Measurements from ENCODE around the gene BRICD5.

GRCh38 chr16:2235695-2236336 is 25.2 kb upstream of the BRICD5 start:
- no peak for TF ChIP-seq CTCF (conservative IDR thresholded peaks at IDR 0.05 in 1 of 2, IDR thresholded peaks at IDR 0.05 in 1 of 2; ENCODE audit: low read depth in 1 of 2, low read length in 2 of 2)
- no peak for TF ChIP-seq EZH2 (IDR thresholded peaks at IDR 0.05; ENCODE audit: low read length, missing control alignments)

Data from fibroblast of lung (primary cell).